Naive thymus-derived CD4-positive, alpha-beta T cell (primary cell): Measurements from ENCODE around the gene MMP17. TPM values are rescaled to one million over a fixed set of nuclear protein-coding genes. Genes with fewer than 3 reads are reported as not detected.

Experiments used
- ATAC-seq: fragments of 150-1000 bp; cut with Tn5 transposase; 2 replicates; pipeline ENCODE4 v1.10.0; 2021; ENCODE audit warnings: mild to moderate bottlenecking, moderate library complexity
- CTCF ChIA-PET: fragments of 350-600 bp; sonication (Branson Sonifier 250); formaldehyde crosslinking; loops from one replicate; lab custom pipeline; 2021; ENCODE audit warnings: antibody characterized with exemption; lab: Charles Lee
- POLR2A ChIA-PET: fragments of 350-600 bp; sonication (Branson Sonifier 250); formaldehyde crosslinking; loops from one replicate; lab custom pipeline; 2021; ENCODE audit warnings: antibody characterized with exemption, inconsistent platforms; lab: Charles Lee
- DNase-seq, 9 donors: peaks; one replicate each; pipeline versions ENCODE4 v3.0.0 to v3.0.0-alpha.2; 2020 to 2022; ENCODE audit warnings: mixed read lengths in 1 of 9
- H3K27ac ChIP-seq: one replicate; pipeline ENCODE4 v1.7.0; 2013; ENCODE audit warnings: mild to moderate bottlenecking, low read depth, low read length, moderate library complexity
- H3K27me3 ChIP-seq, 2 donors: one replicate each; pipeline ENCODE4 v1.7.0; 2013; ENCODE audit warnings: low read length in 2 of 2, mild to moderate bottlenecking in 2 of 2, moderate library complexity in 2 of 2; ENCODE audit not compliant: control insufficient read depth in 2 of 2, insufficient read depth in 2 of 2
- H3K36me3 ChIP-seq, 3 experiments: 1 replicate in 2 of 3; 2 replicates in 1 of 3; pipeline ENCODE4 v1.7.0; 2013; ENCODE audit warnings: low read length in 3 of 3, mild to moderate bottlenecking in 3 of 3, moderate library complexity in 1 of 3; ENCODE audit not compliant: insufficient read depth in 3 of 3, control insufficient read depth in 2 of 3
- H3K4me1 ChIP-seq, 2 donors: one replicate each; pipeline ENCODE4 v1.7.0; 2013; ENCODE audit warnings: low read length in 2 of 2, mild to moderate bottlenecking in 2 of 2, moderate library complexity in 1 of 2; ENCODE audit not compliant: control insufficient read depth in 2 of 2, insufficient read depth in 2 of 2
- H3K4me3 ChIP-seq: 2 replicates; pipeline ENCODE4 v1.7.0; 2013; ENCODE audit warnings: mild to moderate bottlenecking, low read length
- H3K9me3 ChIP-seq, 3 experiments: 1 replicate in 2 of 3; 2 replicates in 1 of 3; pipeline ENCODE4 v1.7.0; 2013; ENCODE audit warnings: low read length in 3 of 3; ENCODE audit not compliant: control insufficient read depth in 2 of 3
- H3K27ac Mint-ChIP-seq, 9 donors: one replicate each; pipeline ENCODE4 v1.8.0; 2020 to 2022; ENCODE audit warnings: mixed read lengths in 9 of 9, mild to moderate bottlenecking in 8 of 9, moderate library complexity in 5 of 9, inconsistent platforms in 2 of 9
- H3K27me3 Mint-ChIP-seq, 5 donors: one replicate each; pipeline ENCODE4 v1.8.0; 2021 to 2022; ENCODE audit warnings: mixed read lengths in 5 of 5, mild to moderate bottlenecking in 1 of 5
- H3K36me3 Mint-ChIP-seq, 5 donors: one replicate each; pipeline ENCODE4 v1.8.0; 2020 to 2022; ENCODE audit warnings: mixed read lengths in 5 of 5, mild to moderate bottlenecking in 3 of 5, inconsistent platforms in 1 of 5
- H3K4me1 Mint-ChIP-seq, 7 donors: one replicate each; pipeline ENCODE4 v1.8.0; 2020 to 2022; ENCODE audit warnings: mixed read lengths in 7 of 7, mild to moderate bottlenecking in 3 of 7, inconsistent platforms in 1 of 7
- H3K4me3 Mint-ChIP-seq, 10 donors: one replicate each; pipeline ENCODE4 v1.8.0; 2020 to 2022; ENCODE audit warnings: mild to moderate bottlenecking in 10 of 10, mixed read lengths in 10 of 10, moderate library complexity in 6 of 10, inconsistent platforms in 2 of 10
- H3K9me3 Mint-ChIP-seq, 11 donors: one replicate each; pipeline ENCODE4 v1.8.0; 2020 to 2022; ENCODE audit warnings: mixed read lengths in 11 of 11, mild to moderate bottlenecking in 4 of 11, inconsistent platforms in 1 of 11, moderate library complexity in 1 of 11
- intact Hi-C, 2 donors: fragments of 100-400 bp; cut with micrococcal nuclease; formaldehyde crosslinking; loops; one replicate each; pipeline ENCODE4 v1.15.1; 2023
- polyA plus RNA-seq, 2 donors: library from polyadenylated mRNA; unstranded; fragments of 300-500 nt; fragmentation: Illumina TruSeq; gene quantifications; one replicate each; pipeline ENCODE4 v1.2.3, GENCODE V29; 2021
- total RNA-seq, 6 experiments: library from RNA in 5 of 6; stranded (reverse) in 5 of 6; gene quantifications; 1 replicate in 5 of 6; 2 replicates in 1 of 6; pipeline ENCODE4 v1.2.3 and lab custom pipeline; 2021 to 2026

The MMP17 gene
- total and polyA plus RNA-seq, 7 experiments from 2014 or later = 1.1 to 9.3 TPM; not detected in 5

GRCh38 chr12:131862084-131862441, 33.9 kb downstream of the MMP17 start:
- H3K4me3 Mint-ChIP-seq = no peak overlapping the region
- DNase-seq = no peak

GRCh38 chr12:131862600-131862993, 34.4 kb downstream of the MMP17 start:
- DNase-seq (no peak), ATAC-seq (no peak)
- H3K36me3 ChIP-seq = no peaks in the 10 kb centered on the region
- no peak overlapping the region for H3K4me3 ChIP-seq
- H3K4me3 Mint-ChIP-seq = no peak overlapping the region
- peaks cover 0 to 3% (median 0%) of the 10 kb centered on the region in 5 donors for H3K27me3 Mint-ChIP-seq
- CTCF ChIA-PET = no interaction called here
- peaks cover 0 to 11% (median 4%) of the 10 kb centered on the region in 7 donors for H3K4me1 Mint-ChIP-seq
- no peaks in the 10 kb centered on the region for H3K27me3 ChIP-seq
- H3K27ac Mint-ChIP-seq = no peak overlapping the region
- H3K4me1 ChIP-seq = no peaks in the 10 kb centered on the region
- H3K36me3 Mint-ChIP-seq = no peaks in the 10 kb centered on the region
- POLR2A ChIA-PET = no interaction called here
- intact Hi-C loops = no loop called here
- H3K9me3 ChIP-seq = no peaks in the 10 kb centered on the region
- no peaks in the 10 kb centered on the region for H3K9me3 Mint-ChIP-seq
- no peak overlapping the region for H3K27ac ChIP-seq

More at GRCh38 chr12:131862084-131862441, 33.9 kb downstream of the MMP17 start:
- Histone ChIP-seq H3K36me3 (no peaks in the 10 kb centered on the region), H3K4me1 (no peaks in the 10 kb centered on the region), H3K27me3 (no peaks in the 10 kb centered on the region), H3K9me3 (no peaks in the 10 kb centered on the region), H3K27ac (no peak overlapping the region), H3K4me3 (no peak overlapping the region)
- POLR2A ChIA-PET = interaction anchor here (0.6 kb wide), 1 partner anchor 599 kb away, joined by 3 read pairs; no protein-coding TSS in a partner anchor
- H3K9me3 Mint-ChIP-seq = no peaks in the 10 kb centered on the region
- CTCF ChIA-PET = no interaction called here
- H3K27me3 Mint-ChIP-seq = peaks cover 0 to 3% (median 0%) of the 10 kb centered on the region in 5 donors
- H3K4me1 Mint-ChIP-seq = peaks cover 0 to 8% (median 4%) of the 10 kb centered on the region in 7 donors
- no peaks in the 10 kb centered on the region for H3K36me3 Mint-ChIP-seq
- no peak overlapping the region for H3K27ac Mint-ChIP-seq
- intact Hi-C loops = no loop called here
- ATAC-seq = no peak

- Histone ChIP-seq H3K9me3 (no peaks in the 10 kb centered on the region), H3K27me3 (no peaks in the 10 kb centered on the region), H3K4me1 (no peaks in the 10 kb centered on the region), H3K4me3 (no peak overlapping the region), H3K27ac (no peak overlapping the region), H3K36me3 (no peaks in the 10 kb centered on the region)
- Mint-ChIP-seq H3K9me3 (no peaks in the 10 kb centered on the region), H3K36me3 (no peaks in the 10 kb centered on the region), H3K27me3 (peaks cover 0 to 3% (median 0%) of the 10 kb centered on the region in 5 donors), H3K4me3 (no peak overlapping the region), H3K4me1 (peaks cover 0 to 12% (median 4%) of the 10 kb centered on the region in 7 donors), H3K27ac (no peak overlapping the region)
- ChIA-PET POLR2A (no interaction called here), CTCF (no interaction called here)
- ATAC-seq (no peak), DNase-seq (no peak)
- intact Hi-C loops = no loop called here
Observed at GRCh38 chr12:131862994-131863710, 35.0 kb downstream of the MMP17 start.

DNA sequence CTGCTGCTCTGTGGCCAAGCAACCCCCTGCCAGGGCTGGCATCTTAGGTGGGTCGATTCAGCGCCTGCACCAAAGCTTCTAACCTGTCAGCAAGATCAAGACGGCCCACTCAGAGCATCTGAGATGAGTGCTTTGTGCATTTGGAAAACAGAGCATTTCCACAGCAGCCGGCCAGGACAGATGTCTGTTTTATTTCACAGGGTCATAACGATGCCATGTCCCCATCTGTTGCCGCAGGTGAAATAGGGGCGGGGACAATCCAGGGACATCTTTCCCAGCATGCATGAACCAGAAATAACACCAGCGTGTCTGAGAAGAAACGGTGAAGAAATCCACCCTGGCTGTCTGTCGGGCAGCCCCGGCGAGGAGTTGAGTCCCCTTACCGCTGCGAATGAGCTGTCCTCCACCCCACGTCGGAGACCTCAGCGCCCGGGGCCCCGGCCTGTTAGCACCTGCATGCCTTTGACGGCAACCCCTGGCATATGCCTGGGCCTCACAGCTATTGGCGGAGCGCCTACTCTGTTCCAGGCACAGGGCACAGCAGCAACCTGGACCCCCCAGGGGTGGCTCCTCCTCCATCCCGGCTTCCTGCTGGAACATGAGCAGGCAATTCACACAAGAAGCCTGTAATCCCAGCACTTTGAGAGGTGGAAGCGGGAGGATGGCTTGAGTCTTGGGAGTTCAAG, 35.7 kb downstream of the MMP17 start:
- Mint-ChIP-seq H3K27me3 (peaks cover 0 to 3% (median 0%) of the 10 kb centered on the region in 5 donors), H3K4me3 (no peak overlapping the region), H3K27ac (no peak overlapping the region), H3K9me3 (no peaks in the 10 kb centered on the region), H3K36me3 (no peaks in the 10 kb centered on the region), H3K4me1 (peaks cover 0 to 12% (median 4%) of the 10 kb centered on the region in 7 donors)
- Histone ChIP-seq H3K9me3 (no peaks in the 10 kb centered on the region), H3K4me3 (no peak overlapping the region), H3K36me3 (no peaks in the 10 kb centered on the region), H3K27me3 (no peaks in the 10 kb centered on the region), H3K4me1 (no peaks in the 10 kb centered on the region), H3K27ac (no peak overlapping the region)
- ChIA-PET CTCF (no interaction called here), POLR2A (no interaction called here)
- ATAC-seq (no peak), DNase-seq (no peak)
- intact Hi-C loops = no loop called here

DNA sequence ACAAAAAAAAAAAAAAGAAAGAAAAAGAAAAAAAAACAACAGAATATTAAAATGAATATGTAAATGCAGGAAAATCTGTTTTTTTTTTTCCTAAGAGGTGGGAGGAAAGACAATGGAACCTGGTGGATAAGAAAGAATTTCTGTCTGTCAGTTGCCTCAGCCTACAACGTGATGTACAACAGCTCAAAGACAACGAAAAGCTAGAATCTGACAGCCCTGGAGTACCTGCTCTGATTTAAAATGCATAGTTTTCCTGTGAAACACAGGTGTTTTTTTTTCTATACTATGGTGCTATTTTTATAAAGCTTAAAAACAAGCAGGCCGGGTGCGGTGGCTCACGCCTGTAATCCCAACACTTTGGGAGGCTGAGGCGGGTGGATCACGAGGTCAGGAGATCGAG, 36.3 kb downstream of the MMP17 start:
- peaks cover 0 to 3% (median 0%) of the 10 kb centered on the region in 5 donors for H3K27me3 Mint-ChIP-seq
- intact Hi-C loops = no loop called here
- POLR2A ChIA-PET = no interaction called here

DNA sequence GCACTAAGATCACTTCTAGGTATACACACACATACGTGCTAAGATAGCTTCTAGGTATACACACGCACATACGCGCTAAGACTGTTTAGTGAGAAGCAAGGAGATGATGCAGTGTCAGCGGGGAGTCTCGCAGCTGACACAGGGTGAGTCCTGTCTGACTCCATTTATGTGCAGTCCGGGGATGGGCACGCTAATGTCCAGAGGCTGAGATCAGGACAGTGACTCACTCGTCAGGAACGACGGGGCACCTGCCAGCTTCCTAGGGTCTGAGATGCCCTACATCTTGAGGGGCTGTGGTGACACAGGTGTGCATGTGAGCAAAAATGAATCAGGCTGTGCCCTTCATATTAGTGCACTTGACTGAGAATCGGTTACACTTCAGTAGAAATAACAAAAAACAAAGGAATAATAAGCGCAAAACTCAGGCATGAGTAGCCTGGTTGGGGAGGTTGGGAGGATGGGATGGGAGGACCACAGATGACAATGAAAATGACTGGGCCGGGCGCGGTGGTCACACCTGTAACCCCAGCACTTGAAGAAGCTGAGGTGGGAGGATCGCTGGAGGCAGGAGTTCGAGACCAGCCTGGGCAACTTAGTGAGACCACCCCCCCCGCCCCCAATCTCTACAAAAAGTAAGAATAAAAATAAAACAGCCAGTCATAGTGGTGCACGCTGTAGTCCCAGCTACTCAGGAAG, 37.1 kb downstream of the MMP17 start:
- Histone ChIP-seq H3K27me3 (no peaks in the 10 kb centered on the region), H3K27ac (no peak overlapping the region), H3K9me3 (no peaks in the 10 kb centered on the region), H3K4me3 (no peak overlapping the region), H3K4me1 (no peaks in the 10 kb centered on the region), H3K36me3 (no peaks in the 10 kb centered on the region)
- ATAC-seq (no peak), DNase-seq (no peak)
- Mint-ChIP-seq H3K27me3 (peaks cover 0 to 3% (median 0%) of the 10 kb centered on the region in 5 donors), H3K27ac (peak overlapping the region in 1 of 9 donors; percentile 11), H3K4me1 (peaks cover 0 to 12% (median 4%) of the 10 kb centered on the region in 7 donors), H3K4me3 (no peak overlapping the region), H3K36me3 (no peaks in the 10 kb centered on the region), H3K9me3 (no peaks in the 10 kb centered on the region)
- CTCF ChIA-PET = no interaction called here
- intact Hi-C loops = no loop called here
- POLR2A ChIA-PET = no interaction called here

More for the DNA sequence above, 36.3 kb downstream of the MMP17 start:
- H3K9me3 Mint-ChIP-seq = no peaks in the 10 kb centered on the region
- H3K27ac Mint-ChIP-seq = no peak overlapping the region
- H3K4me3 ChIP-seq = no peak overlapping the region
- DNase-seq (no peak), ATAC-seq (no peak)
- CTCF ChIA-PET = no interaction called here
- peaks cover 0 to 12% (median 4%) of the 10 kb centered on the region in 7 donors for H3K4me1 Mint-ChIP-seq
- no peaks in the 10 kb centered on the region for H3K36me3 Mint-ChIP-seq
- no peaks in the 10 kb centered on the region for H3K27me3 ChIP-seq
- H3K9me3 ChIP-seq = no peaks in the 10 kb centered on the region
- H3K4me3 Mint-ChIP-seq = no peak overlapping the region
- no peaks in the 10 kb centered on the region for H3K36me3 ChIP-seq
- no peak overlapping the region for H3K27ac ChIP-seq
- no peaks in the 10 kb centered on the region for H3K4me1 ChIP-seq
